Stimulated activated naive CD8-positive, alpha-beta T cell treated with anti-CD3 and anti-CD28 coated beads, Interleukin-15, amount 100 ng/mL, for 72 hours (primary cell): Measurements from ENCODE around the gene CDIP1.
A peak's percentile ranks its signal among the peaks of the same experiment; 100 is the strongest.

Experiments
- ATAC-seq: fragments of 150-1000 bp; cut with Tn5 transposase; 2 replicates; pipeline ENCODE4 v1.10.0; 2021; ENCODE audit warnings: mild to moderate bottlenecking, moderate library complexity
- DNase-seq, 2 donors: peaks; one replicate each; pipeline ENCODE4 v3.0.0; 2021 to 2022
- H3K27ac Mint-ChIP-seq, 2 donors: one replicate each; pipeline ENCODE4 v1.8.0; 2022; ENCODE audit warnings: mild to moderate bottlenecking in 2 of 2, mixed read lengths in 2 of 2, moderate library complexity in 2 of 2
- H3K27me3 Mint-ChIP-seq: one replicate; pipeline ENCODE4 v1.8.0; 2022; ENCODE audit warnings: mixed read lengths
- H3K4me1 Mint-ChIP-seq: one replicate; pipeline ENCODE4 v1.8.0; 2022; ENCODE audit warnings: mild to moderate bottlenecking, mixed read lengths
- H3K4me3 Mint-ChIP-seq, 2 donors: one replicate each; pipeline ENCODE4 v1.8.0; 2022; ENCODE audit warnings: mild to moderate bottlenecking in 2 of 2, mixed read lengths in 2 of 2, moderate library complexity in 1 of 2
- H3K9me3 Mint-ChIP-seq, 2 donors: one replicate each; pipeline ENCODE4 v1.8.0; 2022; ENCODE audit warnings: mixed read lengths in 2 of 2

CDIP1 gene

GRCh38 chr16:4467916-4468315 is 70.7 kb downstream of the CDIP1 start:
- Mint-ChIP-seq H3K4me1 (peaks cover 24% of the 10 kb centered on the region), H3K27me3 (no peaks in the 10 kb centered on the region), H3K27ac (no peak overlapping the region), H3K4me3 (no peak overlapping the region), H3K9me3 (no peaks in the 10 kb centered on the region)
- DNase-seq (no peak), ATAC-seq (no peak)

GRCh38 chr16:4465977-4466779 is 72.4 kb downstream of the CDIP1 start:
- Mint-ChIP-seq H3K4me1 (peaks cover 18% of the 10 kb centered on the region), H3K9me3 (no peaks in the 10 kb centered on the region), H3K4me3 (no peak overlapping the region), H3K27ac (peak overlapping the region; percentile 23 to 50), H3K27me3 (no peaks in the 10 kb centered on the region)
- ATAC-seq = peak; percentile 81
- peak in 1 of 2 donors; percentile 37 for DNase-seq

- no peaks in the 10 kb centered on the region for H3K9me3 Mint-ChIP-seq
- peaks cover 34% of the 10 kb centered on the region for H3K4me1 Mint-ChIP-seq
- DNase-seq = no peak
- no peak for ATAC-seq
- no peak overlapping the region for H3K4me3 Mint-ChIP-seq
- H3K27me3 Mint-ChIP-seq = no peaks in the 10 kb centered on the region
- no peak overlapping the region for H3K27ac Mint-ChIP-seq
Measured at GRCh38 chr16:4463522-4464163, 74.9 kb downstream of the CDIP1 start.

GRCh38 chr16:4461250-4462085 is 77.1 kb downstream of the CDIP1 start:
- Mint-ChIP-seq H3K4me1 (peaks cover 36% of the 10 kb centered on the region), H3K4me3 (no peak overlapping the region), H3K27me3 (no peaks in the 10 kb centered on the region), H3K9me3 (no peaks in the 10 kb centered on the region), H3K27ac (peak overlapping the region in 1 of 2 donors; percentile 80)
- ATAC-seq (peak; percentile 45), DNase-seq (no peak)

GRCh38 chr16:4460936-4461249 is 77.7 kb downstream of the CDIP1 start:
- ATAC-seq (no peak), DNase-seq (no peak)
- Mint-ChIP-seq H3K27ac (peak overlapping the region; percentile 8 to 57), H3K4me1 (peaks cover 34% of the 10 kb centered on the region), H3K27me3 (no peaks in the 10 kb centered on the region), H3K9me3 (no peaks in the 10 kb centered on the region), H3K4me3 (no peak overlapping the region)
